ENCODE data around the gene CDKAL1. TPM values are rescaled to one million over a fixed set of nuclear protein-coding genes. Genes with fewer than 3 reads are reported as not detected.

CDKAL1 gene
- total RNA-seq, 1 experiment from 2014 or later, result 16.1 TPM

DNA sequence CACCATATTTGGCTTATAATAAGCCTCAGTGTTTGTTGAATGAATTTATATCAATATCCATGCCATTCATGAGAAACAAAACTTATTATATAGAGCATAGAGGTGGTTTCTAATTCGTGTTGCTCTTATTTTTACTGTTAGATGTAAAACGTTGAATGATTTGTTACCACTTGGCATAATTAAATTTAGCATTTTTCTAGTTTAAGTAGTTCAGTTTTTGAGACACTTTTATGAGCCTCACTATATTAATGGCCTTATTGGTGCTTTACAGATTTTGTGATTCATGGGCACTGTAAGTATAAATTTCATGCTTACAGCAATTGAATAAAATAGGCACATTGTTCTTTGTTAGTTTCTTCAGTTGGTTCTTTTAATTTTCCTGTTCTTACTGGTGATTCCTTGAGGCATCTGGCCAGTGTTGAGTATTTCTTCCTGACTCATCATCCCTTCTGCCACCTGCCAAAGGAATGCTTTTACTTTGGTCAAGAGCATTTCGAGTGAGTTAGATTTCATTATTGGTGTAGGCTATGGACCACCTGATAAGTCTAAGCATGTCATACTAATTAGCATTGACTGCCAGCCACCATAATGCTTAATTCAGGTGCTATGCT lies 34.8 kb downstream of the CDKAL1 start:
- no peak overlapping the region for H3K4me2 ChIP-seq
- no peak for DNase-seq

DNA sequence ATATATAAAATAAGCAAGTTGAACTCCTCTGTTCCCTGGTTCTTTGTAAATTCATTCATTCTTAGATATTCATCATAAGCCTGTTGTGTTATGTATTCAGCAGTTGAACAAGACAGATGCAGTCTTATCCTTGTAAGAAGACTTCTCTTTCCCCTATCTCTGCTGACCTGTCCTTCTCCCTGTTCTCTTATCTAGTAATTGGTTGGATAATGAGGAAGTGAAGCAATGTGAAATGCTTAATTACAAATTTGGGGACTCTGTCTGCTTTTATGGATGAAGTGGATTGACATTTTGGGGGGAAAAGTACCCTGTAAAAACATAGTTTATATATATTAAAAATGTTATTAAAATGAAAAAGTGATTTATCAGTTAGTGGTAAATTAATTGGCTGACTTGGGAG lies 37.0 kb downstream of the CDKAL1 start:
- Histone ChIP-seq H3F3A (ENCODE audit: insufficient read depth, low read depth) (no peaks in the 10 kb centered on the region), H3K36me3 (ENCODE audit: low read depth) (peaks cover 5% of the 10 kb centered on the region; the same call in 1 of the 2 replicates), H3K27me3 (ENCODE audit: insufficient read depth, low read depth) (no peaks in the 10 kb centered on the region), H3K4me1 (replicated peaks; ENCODE audit: insufficient read depth) (peaks cover 10% of the 10 kb centered on the region; the same call in 1 of the 2 replicates), H3K79me2 (ENCODE audit: low read depth) (no peaks in the 10 kb centered on the region), H2AFZ (no peak overlapping the region), H3K4me2 (no peak overlapping the region), H3K9me3 (ENCODE audit: insufficient read depth, low read depth) (no peaks in the 10 kb centered on the region), H3K9me2 (ENCODE audit: insufficient read depth) (no peaks in the 10 kb centered on the region), H3K4me3 (no peak overlapping the region), H3K27ac (no peak overlapping the region), H4K20me1 (ENCODE audit: insufficient read depth) (no peaks in the 10 kb centered on the region)
- ChIA-PET POLR2A (ENCODE audit: unreplicated experiment) (no interaction called here), CTCF (no interaction called here)
- TF ChIP-seq EZH2 (IDR thresholded peaks at IDR 0.05; ENCODE audit: low read depth), result no peak
- TF ChIP-seq, protein P1, sequence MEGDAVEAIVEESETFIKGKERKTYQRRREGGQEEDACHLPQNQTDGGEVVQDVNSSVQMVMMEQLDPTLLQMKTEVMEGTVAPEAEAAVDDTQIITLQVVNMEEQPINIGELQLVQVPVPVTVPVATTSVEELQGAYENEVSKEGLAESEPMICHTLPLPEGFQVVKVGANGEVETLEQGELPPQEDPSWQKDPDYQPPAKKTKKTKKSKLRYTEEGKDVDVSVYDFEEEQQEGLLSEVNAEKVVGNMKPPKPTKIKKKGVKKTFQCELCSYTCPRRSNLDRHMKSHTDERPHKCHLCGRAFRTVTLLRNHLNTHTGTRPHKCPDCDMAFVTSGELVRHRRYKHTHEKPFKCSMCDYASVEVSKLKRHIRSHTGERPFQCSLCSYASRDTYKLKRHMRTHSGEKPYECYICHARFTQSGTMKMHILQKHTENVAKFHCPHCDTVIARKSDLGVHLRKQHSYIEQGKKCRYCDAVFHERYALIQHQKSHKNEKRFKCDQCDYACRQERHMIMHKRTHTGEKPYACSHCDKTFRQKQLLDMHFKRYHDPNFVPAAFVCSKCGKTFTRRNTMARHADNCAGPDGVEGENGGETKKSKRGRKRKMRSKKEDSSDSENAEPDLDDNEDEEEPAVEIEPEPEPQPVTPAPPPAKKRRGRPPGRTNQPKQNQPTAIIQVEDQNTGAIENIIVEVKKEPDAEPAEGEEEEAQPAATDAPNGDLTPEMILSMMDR (conservative IDR thresholded peaks at IDR 0.05), result no peak
- intact Hi-C loops (cut with micrococcal nuclease; ENCODE audit: unreplicated experiment), result no loop called here
- no peak for DNase-seq
- no TSS peak for BruUV-seq (replicated peaks)

More for the DNA sequence above, 34.8 kb downstream of the CDKAL1 start:
- H4K20me1 ChIP-seq (ENCODE audit: insufficient read depth), result no peaks in the 10 kb centered on the region
- no peak for TF ChIP-seq EZH2 (IDR thresholded peaks at IDR 0.05; ENCODE audit: low read depth)
- TF ChIP-seq, protein P1 (conservative IDR thresholded peaks at IDR 0.05), result no peak
- no peaks in the 10 kb centered on the region for H3K9me3 ChIP-seq (ENCODE audit: insufficient read depth, low read depth)
- H3K27me3 ChIP-seq (ENCODE audit: insufficient read depth, low read depth), result no peaks in the 10 kb centered on the region
- H3K27ac ChIP-seq, result no peak overlapping the region
- H2AFZ ChIP-seq, result no peak overlapping the region
- peaks cover 5% of the 10 kb centered on the region; the same call in 1 of the 2 replicates for H3K36me3 ChIP-seq (ENCODE audit: low read depth)
- intact Hi-C loops (cut with micrococcal nuclease; ENCODE audit: unreplicated experiment), result no loop called here
- H3F3A ChIP-seq (ENCODE audit: insufficient read depth, low read depth), result no peaks in the 10 kb centered on the region
- H3K79me2 ChIP-seq (ENCODE audit: low read depth), result no peaks in the 10 kb centered on the region
- no peak overlapping the region for H3K4me3 ChIP-seq
- peaks cover 10% of the 10 kb centered on the region; the same call in 1 of the 2 replicates for H3K4me1 ChIP-seq (replicated peaks; ENCODE audit: insufficient read depth)
- no TSS peak for BruUV-seq (replicated peaks)
- ChIA-PET POLR2A (ENCODE audit: unreplicated experiment) (interaction anchor here (0.7 kb wide), 1 partner anchor 283 kb away, joined by 4 read pairs; no protein-coding TSS in a partner anchor), CTCF (no interaction called here)
- no peaks in the 10 kb centered on the region for H3K9me2 ChIP-seq (ENCODE audit: insufficient read depth)

DNA sequence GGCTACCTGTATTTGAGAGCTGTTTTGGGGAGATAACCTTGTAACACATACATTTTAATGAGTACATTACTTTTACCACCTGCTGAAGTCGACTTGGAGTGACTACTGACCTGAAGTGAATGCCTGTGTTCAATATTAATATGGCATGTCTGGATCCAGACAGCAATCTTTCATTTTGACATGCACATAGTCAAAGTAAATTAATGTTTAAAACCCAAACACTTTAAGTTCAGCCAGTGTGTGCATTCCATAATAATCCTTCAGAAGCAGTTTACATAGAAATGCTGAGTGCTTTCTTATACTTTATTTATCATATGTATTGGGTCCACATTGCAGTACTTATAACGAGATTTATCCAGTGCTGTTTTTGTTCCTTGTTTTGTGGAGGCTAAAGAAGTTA lies 38.0 kb downstream of the CDKAL1 start:
- no peak overlapping the region for H2AFZ ChIP-seq
- H3F3A ChIP-seq (ENCODE audit: insufficient read depth, low read depth), result no peaks in the 10 kb centered on the region
- DNase-seq, result no peak
- intact Hi-C loops (cut with micrococcal nuclease; ENCODE audit: unreplicated experiment), result no loop called here
- H3K4me2 ChIP-seq, result no peak overlapping the region
- CTCF ChIA-PET, result interaction anchor here (0.6 kb wide), 1 partner anchor 1548 kb away, joined by 4 read pairs; no protein-coding TSS in a partner anchor
- H3K4me1 ChIP-seq (replicated peaks; ENCODE audit: insufficient read depth), result peaks cover 10% of the 10 kb centered on the region; the same call in 1 of the 2 replicates
- H3K27ac ChIP-seq, result no peak overlapping the region
- H3K9me3 ChIP-seq (ENCODE audit: insufficient read depth, low read depth), result no peaks in the 10 kb centered on the region
- no peaks in the 10 kb centered on the region for H3K27me3 ChIP-seq (ENCODE audit: insufficient read depth, low read depth)
- no peak for TF ChIP-seq EZH2 (IDR thresholded peaks at IDR 0.05; ENCODE audit: low read depth)
- TF ChIP-seq, protein P1 (conservative IDR thresholded peaks at IDR 0.05), result no peak
- H4K20me1 ChIP-seq (ENCODE audit: insufficient read depth), result no peaks in the 10 kb centered on the region
- POLR2A ChIA-PET (ENCODE audit: unreplicated experiment), result no interaction called here
- no peak overlapping the region for H3K4me3 ChIP-seq
- no peaks in the 10 kb centered on the region for H3K79me2 ChIP-seq (ENCODE audit: low read depth)
- BruUV-seq (replicated peaks), result no TSS peak
- H3K9me2 ChIP-seq (ENCODE audit: insufficient read depth), result no peaks in the 10 kb centered on the region
- peaks cover under 1% of the 10 kb centered on the region; the same call in 1 of the 2 replicates for H3K36me3 ChIP-seq (ENCODE audit: low read depth)
